ENCODE measurements around the gene POMT2.

DNA sequence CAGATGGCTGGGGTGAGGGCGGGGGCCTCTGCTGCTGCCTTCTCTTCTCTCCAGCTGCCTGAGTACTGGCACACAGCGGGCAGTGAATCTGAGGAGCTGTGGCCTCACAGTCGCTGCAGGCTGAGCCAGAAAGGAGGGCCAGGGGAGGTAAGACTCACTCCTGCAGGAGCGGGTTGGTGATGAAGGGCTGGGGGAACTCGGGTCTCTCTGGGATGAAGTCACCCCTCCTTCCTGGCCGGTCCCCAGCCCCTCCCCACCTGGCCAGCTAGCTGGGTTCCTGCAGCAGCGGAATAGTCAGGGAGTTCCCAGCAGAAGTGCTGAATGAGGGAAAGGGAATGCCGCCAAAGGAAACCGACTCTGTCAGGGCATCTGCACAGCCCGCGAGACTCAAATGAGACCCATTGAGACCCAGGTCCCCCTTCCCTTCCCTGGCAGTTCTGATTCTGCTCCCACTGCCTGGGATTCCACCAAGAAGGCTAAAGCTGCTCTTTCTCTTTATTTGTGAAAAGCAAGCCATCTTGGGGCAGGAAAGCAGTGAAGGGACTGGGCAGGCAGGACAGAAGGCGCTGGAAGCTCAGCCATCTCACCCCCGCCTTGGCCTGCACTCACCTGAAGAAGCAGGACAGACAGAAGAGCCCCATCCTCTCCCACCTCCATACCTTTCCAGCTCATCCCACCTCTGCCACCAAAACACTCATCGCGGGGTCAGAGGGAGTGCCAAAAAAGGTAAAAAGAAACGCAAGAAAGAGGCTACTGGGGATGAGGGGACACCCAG is 54.9 kb downstream of the POMT2 start:
- TF ChIP-seq, protein P1, sequence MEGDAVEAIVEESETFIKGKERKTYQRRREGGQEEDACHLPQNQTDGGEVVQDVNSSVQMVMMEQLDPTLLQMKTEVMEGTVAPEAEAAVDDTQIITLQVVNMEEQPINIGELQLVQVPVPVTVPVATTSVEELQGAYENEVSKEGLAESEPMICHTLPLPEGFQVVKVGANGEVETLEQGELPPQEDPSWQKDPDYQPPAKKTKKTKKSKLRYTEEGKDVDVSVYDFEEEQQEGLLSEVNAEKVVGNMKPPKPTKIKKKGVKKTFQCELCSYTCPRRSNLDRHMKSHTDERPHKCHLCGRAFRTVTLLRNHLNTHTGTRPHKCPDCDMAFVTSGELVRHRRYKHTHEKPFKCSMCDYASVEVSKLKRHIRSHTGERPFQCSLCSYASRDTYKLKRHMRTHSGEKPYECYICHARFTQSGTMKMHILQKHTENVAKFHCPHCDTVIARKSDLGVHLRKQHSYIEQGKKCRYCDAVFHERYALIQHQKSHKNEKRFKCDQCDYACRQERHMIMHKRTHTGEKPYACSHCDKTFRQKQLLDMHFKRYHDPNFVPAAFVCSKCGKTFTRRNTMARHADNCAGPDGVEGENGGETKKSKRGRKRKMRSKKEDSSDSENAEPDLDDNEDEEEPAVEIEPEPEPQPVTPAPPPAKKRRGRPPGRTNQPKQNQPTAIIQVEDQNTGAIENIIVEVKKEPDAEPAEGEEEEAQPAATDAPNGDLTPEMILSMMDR (IDR thresholded peaks at IDR 0.05; ENCODE audit: low read depth, low read length, poor library complexity, severe bottlenecking): no peak
- TF ChIP-seq EZH2phosphoT487 (IDR thresholded peaks at IDR 0.05; ENCODE audit: borderline replicate concordance, low read length): no peak
